ENCODE results near the gene FAM98C. TPM values are rescaled to one million over a fixed set of nuclear protein-coding genes. Genes with fewer than 3 reads are reported as not detected.

Gene FAM98C
- polyA plus RNA-seq, 1 of the 3 experiments (the other 2 are of a cell fraction): 26.7 TPM

DNA sequence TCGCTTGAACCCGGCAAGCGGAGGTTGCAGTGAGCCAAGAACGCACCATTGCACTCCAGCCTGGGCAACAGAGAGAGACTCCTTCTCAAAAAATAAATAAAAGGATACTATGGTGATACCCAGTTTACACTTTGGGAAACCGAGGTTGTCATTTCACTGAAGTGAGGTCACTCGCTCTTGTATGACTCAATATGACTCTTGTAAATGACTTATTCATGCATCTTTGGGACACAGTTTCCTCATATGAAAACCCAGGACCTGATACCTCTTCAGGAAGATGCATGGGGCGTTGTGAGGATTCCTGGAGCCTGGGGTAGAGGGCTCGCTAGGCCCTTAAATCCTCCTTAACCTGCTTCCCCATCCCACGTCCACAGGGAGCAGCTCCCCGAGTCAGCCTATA, 24.0 kb upstream of the FAM98C start:
- DNase-seq: no peak
- Histone ChIP-seq H3K27me3 (ENCODE audit: insufficient read depth) (no peaks in the 10 kb centered on the region), H3K27ac (ENCODE audit: low read depth in 2 of 2, low read length in 1 of 2) (no peak overlapping the region), H3K4me3 (ENCODE audit: low read depth in 2 of 2, low read length in 1 of 2) (no peak overlapping the region), H3K79me2 (ENCODE audit: insufficient read depth) (peaks cover 56% of the 10 kb centered on the region), H3K9me2 (no peaks in the 10 kb centered on the region), H3K9ac (no peak overlapping the region), H3K4me2 (no peak overlapping the region), H3K36me3 (replicated peaks in 1 of 2; ENCODE audit: control insufficient read depth in 1 of 2, insufficient read depth in 2 of 2, low read length in 1 of 2) (peaks cover 25 to 38% of the 10 kb centered on the region in 2 experiments), H3K4me1 (ENCODE audit: control insufficient read depth in 1 of 2, insufficient read depth in 2 of 2, low read depth in 1 of 2, low read length in 1 of 2) (peaks cover 6 to 14% of the 10 kb centered on the region in 2 experiments; a peak in 3 of 4 replicates), H2AFZ (ENCODE audit: low read depth) (no peak overlapping the region), H3F3A (replicated peaks; ENCODE audit: insufficient read depth) (peaks cover 3% of the 10 kb centered on the region), H4K20me1 (ENCODE audit: insufficient read depth) (peaks cover 26% of the 10 kb centered on the region), H3K9me3 (no peaks in the 10 kb centered on the region)
- TF ChIP-seq, protein P1, sequence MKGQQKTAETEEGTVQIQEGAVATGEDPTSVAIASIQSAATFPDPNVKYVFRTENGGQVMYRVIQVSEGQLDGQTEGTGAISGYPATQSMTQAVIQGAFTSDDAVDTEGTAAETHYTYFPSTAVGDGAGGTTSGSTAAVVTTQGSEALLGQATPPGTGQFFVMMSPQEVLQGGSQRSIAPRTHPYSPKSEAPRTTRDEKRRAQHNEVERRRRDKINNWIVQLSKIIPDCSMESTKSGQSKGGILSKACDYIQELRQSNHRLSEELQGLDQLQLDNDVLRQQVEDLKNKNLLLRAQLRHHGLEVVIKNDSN (IDR thresholded peaks at IDR 0.05; ENCODE audit: borderline replicate concordance, low read depth): no peak
- TF ChIP-seq MXI1 (IDR thresholded peaks at IDR 0.05; ENCODE audit: low read depth, low read length) (no peak), EZH2phosphoT487 (IDR thresholded peaks at IDR 0.05; ENCODE audit: borderline replicate concordance, low read depth) (no peak), TCF12 (IDR thresholded peaks at IDR 0.05) (no peak), JUND (IDR thresholded peaks at IDR 0.05) (no peak), RCOR1 (IDR thresholded peaks at IDR 0.05; ENCODE audit: low read length) (no peak), ELF1 (IDR thresholded peaks at IDR 0.05) (no peak), GABPA (IDR thresholded peaks at IDR 0.05; ENCODE audit: low read depth) (no peak), YY1 (IDR thresholded peaks at IDR 0.05; ENCODE audit: low read depth) (no peak), FOSL2 (IDR thresholded peaks at IDR 0.05; ENCODE audit: borderline replicate concordance, low read depth) (no peak), SIN3A (IDR thresholded peaks at IDR 0.05; ENCODE audit: borderline replicate concordance, low read depth, low read length) (no peak), NRF1 (IDR thresholded peaks at IDR 0.05; ENCODE audit: low read depth, low read length) (no peak), TAF1 (IDR thresholded peaks at IDR 0.05; ENCODE audit: borderline replicate concordance, low read depth, low read length) (no peak), RXRA (IDR thresholded peaks at IDR 0.05; ENCODE audit: borderline replicate concordance, low read depth) (no peak), SMC3 (IDR thresholded peaks at IDR 0.05; ENCODE audit: low read depth, low read length) (no peak)
- TF ChIP-seq, protein P2, sequence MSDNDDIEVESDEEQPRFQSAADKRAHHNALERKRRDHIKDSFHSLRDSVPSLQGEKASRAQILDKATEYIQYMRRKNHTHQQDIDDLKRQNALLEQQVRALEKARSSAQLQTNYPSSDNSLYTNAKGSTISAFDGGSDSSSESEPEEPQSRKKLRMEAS (IDR thresholded peaks at IDR 0.05; ENCODE audit: low read depth): no peak
- TF ChIP-seq, protein P3, sequence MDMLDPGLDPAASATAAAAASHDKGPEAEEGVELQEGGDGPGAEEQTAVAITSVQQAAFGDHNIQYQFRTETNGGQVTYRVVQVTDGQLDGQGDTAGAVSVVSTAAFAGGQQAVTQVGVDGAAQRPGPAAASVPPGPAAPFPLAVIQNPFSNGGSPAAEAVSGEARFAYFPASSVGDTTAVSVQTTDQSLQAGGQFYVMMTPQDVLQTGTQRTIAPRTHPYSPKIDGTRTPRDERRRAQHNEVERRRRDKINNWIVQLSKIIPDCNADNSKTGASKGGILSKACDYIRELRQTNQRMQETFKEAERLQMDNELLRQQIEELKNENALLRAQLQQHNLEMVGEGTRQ (IDR thresholded peaks at IDR 0.05; ENCODE audit: borderline replicate concordance, low read depth, low read length): no peak
- POLR2A ChIA-PET: no interaction called here
- WGBS (ENCODE audit: low lambda C conversion rate): 97% methylated on average over 10 of the region's 10 CpGs
- CTCF ChIA-PET: interaction anchor here (1.4 kb wide), 1 partner anchor 24 kb away, joined by 7 read pairs; the partner anchor contains the start of gene FAM98C

- Histone ChIP-seq H3K4me2 (no peak overlapping the region), H3F3A (replicated peaks; ENCODE audit: insufficient read depth) (peaks cover 3% of the 10 kb centered on the region), H3K27ac (ENCODE audit: low read depth in 2 of 2, low read length in 1 of 2) (no peak overlapping the region), H3K4me3 (ENCODE audit: low read depth in 2 of 2, low read length in 1 of 2) (no peak overlapping the region), H2AFZ (ENCODE audit: low read depth) (no peak overlapping the region), H3K4me1 (ENCODE audit: control insufficient read depth in 1 of 2, insufficient read depth in 2 of 2, low read depth in 1 of 2, low read length in 1 of 2) (peaks cover 4 to 7% of the 10 kb centered on the region in 2 experiments; a peak in 3 of 4 replicates), H4K20me1 (ENCODE audit: insufficient read depth) (peaks cover 24% of the 10 kb centered on the region), H3K9me2 (no peaks in the 10 kb centered on the region), H3K36me3 (replicated peaks in 1 of 2; ENCODE audit: control insufficient read depth in 1 of 2, insufficient read depth in 2 of 2, low read length in 1 of 2) (peaks cover 25 to 44% of the 10 kb centered on the region in 2 experiments), H3K9me3 (no peaks in the 10 kb centered on the region), H3K27me3 (ENCODE audit: insufficient read depth) (no peaks in the 10 kb centered on the region), H3K79me2 (ENCODE audit: insufficient read depth) (peaks cover 41% of the 10 kb centered on the region), H3K9ac (no peak overlapping the region)
- WGBS (ENCODE audit: low lambda C conversion rate): 96% methylated on average over 7 of the region's 9 CpGs
- DNase-seq: no peak
- TF ChIP-seq RAD21 (IDR thresholded peaks at IDR 0.05; ENCODE audit: low read length): no peak
- no peak for TF ChIP-seq SIN3A (IDR thresholded peaks at IDR 0.05; ENCODE audit: borderline replicate concordance, low read depth, low read length)
- no peak for TF ChIP-seq NRF1 (IDR thresholded peaks at IDR 0.05; ENCODE audit: low read depth, low read length)
- TF ChIP-seq MXI1 (IDR thresholded peaks at IDR 0.05; ENCODE audit: low read depth, low read length): no peak
- TF ChIP-seq POLR2AphosphoS5 (IDR thresholded peaks at IDR 0.05; ENCODE audit: low read depth, low read length): no peak
- TF ChIP-seq EP300 (IDR thresholded peaks at IDR 0.05; ENCODE audit: borderline replicate concordance in 1 of 2, low read depth in 1 of 2, low read length in 1 of 2): no peak
- no peak for TF ChIP-seq SMC3 (IDR thresholded peaks at IDR 0.05; ENCODE audit: low read depth, low read length)
- TF ChIP-seq, protein P4, sequence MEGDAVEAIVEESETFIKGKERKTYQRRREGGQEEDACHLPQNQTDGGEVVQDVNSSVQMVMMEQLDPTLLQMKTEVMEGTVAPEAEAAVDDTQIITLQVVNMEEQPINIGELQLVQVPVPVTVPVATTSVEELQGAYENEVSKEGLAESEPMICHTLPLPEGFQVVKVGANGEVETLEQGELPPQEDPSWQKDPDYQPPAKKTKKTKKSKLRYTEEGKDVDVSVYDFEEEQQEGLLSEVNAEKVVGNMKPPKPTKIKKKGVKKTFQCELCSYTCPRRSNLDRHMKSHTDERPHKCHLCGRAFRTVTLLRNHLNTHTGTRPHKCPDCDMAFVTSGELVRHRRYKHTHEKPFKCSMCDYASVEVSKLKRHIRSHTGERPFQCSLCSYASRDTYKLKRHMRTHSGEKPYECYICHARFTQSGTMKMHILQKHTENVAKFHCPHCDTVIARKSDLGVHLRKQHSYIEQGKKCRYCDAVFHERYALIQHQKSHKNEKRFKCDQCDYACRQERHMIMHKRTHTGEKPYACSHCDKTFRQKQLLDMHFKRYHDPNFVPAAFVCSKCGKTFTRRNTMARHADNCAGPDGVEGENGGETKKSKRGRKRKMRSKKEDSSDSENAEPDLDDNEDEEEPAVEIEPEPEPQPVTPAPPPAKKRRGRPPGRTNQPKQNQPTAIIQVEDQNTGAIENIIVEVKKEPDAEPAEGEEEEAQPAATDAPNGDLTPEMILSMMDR (IDR thresholded peaks at IDR 0.05): no peak
- TF ChIP-seq, protein P1 (IDR thresholded peaks at IDR 0.05; ENCODE audit: borderline replicate concordance, low read depth): no peak
- TF ChIP-seq FOXM1 (IDR thresholded peaks at IDR 0.05; ENCODE audit: low read depth): no peak
- POLR2A ChIA-PET: no interaction called here
- CTCF ChIA-PET: interaction anchor here (0.9 to 1.2 kb wide), 3 partner anchors 22 to 38 kb away, joined by 3 read pairs; partner anchors contain the start of gene FAM98C
Measured at GRCh38 chr19:38381138-38381537, 21.8 kb upstream of the FAM98C start.
